Amniotic epithelial cell (primary cell): ENCODE measurements around the gene NDUFB1.
A peak's percentile ranks its signal among the peaks of the same experiment; 100 is the strongest.

Experiments used
- DNase-seq: peaks from one replicate; pipeline ENCODE4 v3.0.0-alpha.2; 2010; ENCODE audit warnings: low read depth

NDUFB1 gene

DNA sequence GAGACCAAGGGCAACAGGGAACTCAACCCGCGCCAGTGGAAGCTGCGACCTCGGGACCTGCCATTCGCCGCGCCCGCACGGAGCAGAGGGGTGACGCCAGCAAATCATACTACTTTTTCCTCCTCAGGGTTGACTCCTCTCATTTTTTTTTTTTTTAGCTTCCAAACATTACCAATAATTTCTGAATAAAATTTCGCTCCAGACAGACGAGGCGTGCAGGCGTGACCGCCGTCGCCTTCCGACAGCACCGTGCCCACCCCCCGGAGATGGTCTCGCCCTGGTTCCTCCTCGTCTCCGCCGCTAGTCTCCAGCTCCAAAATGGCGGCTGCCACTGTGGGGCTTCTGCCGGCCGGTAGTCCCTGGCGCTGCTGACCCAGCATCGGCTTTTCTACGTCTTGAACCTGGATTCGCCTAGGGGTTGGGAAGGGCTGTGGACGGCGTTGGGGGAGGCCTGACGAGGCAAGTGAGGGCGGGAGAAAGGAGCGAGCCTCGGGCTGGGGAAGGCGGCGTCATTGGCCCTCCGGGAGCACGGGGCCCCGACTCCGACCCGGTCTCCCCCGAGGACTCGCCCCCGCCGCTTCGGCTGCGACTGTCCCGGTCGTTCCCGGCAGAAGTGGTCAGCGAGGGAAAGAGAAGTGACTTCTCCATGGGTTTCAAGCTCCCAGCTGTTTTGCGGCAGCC, at the start of gene NDUFB1, which contains the start of gene CPSF2:
Gene NDUFB1 (minus strand): TSS at position 37 of the 681 bp plus-strand sequence. CDS start 4,069 bp downstream, outside the sequence.
Gene CPSF2 (plus strand): TSS at position 300 of the 681 bp plus-strand sequence. CDS start 9,016 bp downstream, outside the sequence.
- DNase-seq: peak; percentile 67

DNA sequence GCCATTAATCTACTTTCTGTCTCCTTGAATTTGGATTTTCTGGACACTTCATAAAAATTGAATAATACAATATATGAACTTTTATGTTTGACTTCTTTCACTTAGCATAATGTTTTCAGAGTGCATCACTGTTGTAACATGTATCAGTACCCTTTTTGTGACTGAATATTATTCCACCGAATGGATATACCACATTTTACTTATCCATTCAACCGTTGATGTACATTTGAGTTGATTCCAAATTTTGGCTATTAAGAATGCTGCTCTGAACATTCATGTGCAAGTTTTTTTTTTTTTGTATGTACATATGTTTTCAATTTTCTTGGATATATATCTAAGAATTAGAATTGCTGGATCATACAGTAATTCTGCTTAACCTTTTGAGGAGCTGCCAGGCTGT, 43.5 kb upstream of the NDUFB1 start:
- DNase-seq: no peak

DNA sequence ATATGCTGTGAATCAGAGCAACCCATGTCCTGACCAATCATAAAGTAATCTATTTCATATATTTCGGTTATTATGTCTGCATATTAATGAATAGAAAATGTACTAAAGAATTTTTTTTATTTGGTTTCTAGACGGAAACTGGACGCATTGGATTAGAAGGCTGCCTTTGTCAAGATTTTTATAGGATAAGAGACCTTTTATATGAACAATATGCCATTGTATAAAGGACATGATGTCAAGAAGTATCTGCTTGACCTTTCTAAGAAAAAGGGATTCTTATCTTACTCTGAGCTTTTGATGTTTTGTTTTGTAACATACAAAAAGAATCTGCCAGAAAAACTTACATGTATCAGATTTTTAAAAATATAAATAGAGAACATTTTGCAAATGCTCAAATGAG, 40.0 kb upstream of the NDUFB1 start:
- no peak for DNase-seq

DNA sequence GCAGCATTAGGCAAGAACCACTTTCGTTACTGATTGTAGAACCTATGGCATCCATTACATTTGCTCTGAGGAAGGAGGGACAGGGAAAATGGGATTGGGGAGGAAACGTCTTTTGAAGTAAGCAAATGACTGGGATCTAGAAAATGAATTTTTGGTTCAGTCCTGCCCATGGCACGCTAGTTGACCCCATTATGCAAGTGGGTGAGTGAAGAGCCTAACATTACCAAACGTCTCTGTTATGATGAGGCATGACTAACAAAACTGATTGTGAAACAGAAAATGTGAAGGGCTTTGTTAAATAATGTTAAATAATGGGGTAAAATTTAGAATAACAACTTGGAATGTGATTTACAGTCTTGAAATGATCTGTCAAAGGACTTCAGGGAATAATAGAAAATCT, 39.1 kb upstream of the NDUFB1 start:
- DNase-seq: peak; percentile 95

GRCh38 chr14:92154283-92154942, 32.9 kb upstream of the NDUFB1 start:
- DNase-seq: peak; percentile 55

DNA sequence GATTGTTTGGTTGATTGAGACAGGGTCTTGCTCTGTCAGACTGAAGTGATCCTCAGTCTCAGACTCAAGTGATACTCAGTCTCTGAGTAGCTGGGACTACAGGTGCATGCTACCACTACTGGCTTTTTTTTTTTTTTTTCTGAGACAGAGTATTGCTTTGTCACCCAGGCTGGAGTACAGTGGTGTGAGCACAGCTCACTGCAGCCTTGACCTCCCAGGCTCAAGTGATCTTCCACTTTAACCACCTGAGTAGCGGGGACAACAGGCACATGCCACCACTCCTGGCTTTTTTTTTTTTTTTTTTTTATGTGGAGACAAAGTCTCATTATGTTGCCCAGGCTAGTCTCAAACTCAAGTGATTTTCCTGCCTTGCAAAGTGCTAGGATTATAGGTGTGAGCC, 32.1 kb upstream of the NDUFB1 start:
- DNase-seq: no peak

DNA sequence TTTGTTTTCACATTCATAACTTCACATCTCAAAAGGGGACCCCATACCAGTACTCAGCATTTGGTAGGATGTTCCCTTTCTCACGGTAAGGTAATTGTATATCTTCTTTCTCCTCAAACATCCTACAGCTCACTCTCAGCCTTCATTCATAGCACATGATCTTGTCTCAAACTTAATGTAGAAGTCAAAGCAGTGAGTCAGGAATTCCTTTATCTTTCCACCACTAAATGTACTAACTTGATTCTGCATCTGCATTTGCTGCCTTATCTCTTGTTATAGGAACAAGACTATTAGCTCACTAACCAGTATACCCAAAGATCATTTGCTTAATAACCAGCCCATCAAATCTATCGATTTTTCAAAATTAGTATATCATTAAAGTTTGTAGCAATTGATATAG, 23.2 kb upstream of the NDUFB1 start:
- peak; percentile 87 for DNase-seq

DNA sequence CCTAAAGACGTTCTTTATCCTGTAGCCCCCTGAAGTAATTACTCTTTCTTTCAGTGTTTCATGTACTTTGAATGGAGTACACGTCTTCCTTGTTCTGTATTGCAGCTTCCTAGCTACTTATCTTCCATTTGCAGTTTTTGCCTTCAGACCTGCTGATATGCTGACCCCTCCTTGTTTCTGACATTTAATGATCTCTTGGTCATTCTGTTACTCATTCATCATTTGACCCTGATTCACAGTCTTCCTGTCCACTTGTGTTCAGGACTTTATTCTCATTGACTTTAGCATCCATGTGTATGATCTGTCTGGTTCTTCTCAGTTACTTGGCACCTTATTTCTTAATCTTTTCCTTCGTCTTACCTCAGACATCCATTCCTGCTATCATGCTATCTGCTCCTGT, 22.5 kb upstream of the NDUFB1 start:
- DNase-seq: peak; percentile 77

GRCh38 chr14:92143309-92143708, 21.8 kb upstream of the NDUFB1 start:
- peak; percentile 20 for DNase-seq

GRCh38 chr14:92135269-92135668, 13.8 kb upstream of the NDUFB1 start:
- peak; percentile 59 for DNase-seq

DNA sequence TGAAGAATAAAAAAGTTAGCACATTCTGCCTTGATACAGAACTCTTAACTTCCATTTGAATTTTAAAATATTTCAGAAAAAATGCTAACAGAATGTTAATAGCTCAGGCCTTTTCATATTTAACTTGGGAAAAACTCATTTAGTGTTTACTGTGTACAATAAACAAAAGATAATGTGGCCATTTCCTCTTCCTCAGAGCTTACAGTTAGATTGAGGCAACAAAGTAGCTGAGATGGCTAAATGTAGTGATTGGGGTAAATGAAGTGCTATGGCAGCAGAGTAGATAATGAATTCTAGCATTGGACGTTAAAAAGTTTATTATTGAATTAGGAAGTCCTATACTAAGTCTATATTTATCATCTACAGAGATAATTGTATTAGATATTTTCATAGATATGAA, 12.9 kb upstream of the NDUFB1 start:
- no peak for DNase-seq

DNA sequence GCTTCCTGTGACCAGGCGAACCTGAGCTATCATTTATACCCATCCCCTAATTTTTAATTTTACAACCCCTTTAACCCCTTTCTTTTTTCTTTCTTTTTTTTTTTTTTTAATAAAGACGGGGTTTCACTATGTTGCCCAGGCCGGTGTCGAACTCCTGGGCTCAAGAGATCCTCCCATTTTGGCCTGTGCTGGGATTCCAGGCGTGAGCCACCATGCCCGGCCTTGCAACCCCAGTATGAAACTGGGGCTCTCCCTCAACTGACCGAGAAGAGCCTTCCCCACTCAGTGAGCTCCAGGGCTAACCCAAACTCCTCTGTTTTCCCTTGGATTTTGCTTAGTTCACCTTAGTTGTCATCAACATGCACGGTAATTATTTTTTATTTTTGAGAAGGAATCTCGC, 1.3 kb upstream of the NDUFB1 start:
- DNase-seq: no peak

GRCh38 chr14:92122351-92122677, 808 bp upstream of the NDUFB1 start:
- peak; percentile 37 for DNase-seq

- DNase-seq: peak; percentile 37
Measured at GRCh38 chr14:92121207-92121669, 268 bp downstream of the NDUFB1 start.

- DNase-seq: no peak
Measured at GRCh38 chr14:92109490-92109889, 12.0 kb downstream of the NDUFB1 start.

- DNase-seq: no peak
Measured at GRCh38 chr14:92108345-92109254, 12.9 kb downstream of the NDUFB1 start.

- DNase-seq: peak; percentile 99
Measured at GRCh38 chr14:92106143-92106926, 15.2 kb downstream of the NDUFB1 start, which contains the start of gene ATXN3. Gene ATXN3, minus strand, starts transcription at chr14:92106582. Its CDS starts 30 bp downstream, at chr14:92106552.

DNA sequence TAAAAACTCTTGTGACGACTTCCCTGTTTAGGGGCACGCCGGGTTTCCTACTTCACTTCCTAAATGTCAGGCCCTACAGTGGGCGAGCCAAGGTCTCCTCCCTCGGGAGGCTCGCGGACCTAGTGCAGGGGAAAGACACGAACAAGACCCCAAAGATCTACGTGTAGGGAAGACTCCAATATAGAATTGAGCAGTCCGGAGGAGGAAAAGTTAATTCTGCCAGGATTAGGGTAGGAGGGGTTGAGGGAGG, 15.7 kb downstream of the NDUFB1 start:
- peak; percentile 36 for DNase-seq

- peak; percentile 57 for DNase-seq
Measured at GRCh38 chr14:92105073-92105892, 16.2 kb downstream of the NDUFB1 start.

GRCh38 chr14:92103363-92103989, 18.0 kb downstream of the NDUFB1 start:
- DNase-seq: no peak

- no peak for DNase-seq
Measured at GRCh38 chr14:92099802-92100201, 21.7 kb downstream of the NDUFB1 start.
